Right hindlimb (tissue), 1 donor: ENCODE measurements around the gene SLC24A4.

Experiments
- DNase-seq: peaks from one replicate; pipeline ENCODE4 v3.0.0-alpha.2; 2018

Gene SLC24A4

DNA sequence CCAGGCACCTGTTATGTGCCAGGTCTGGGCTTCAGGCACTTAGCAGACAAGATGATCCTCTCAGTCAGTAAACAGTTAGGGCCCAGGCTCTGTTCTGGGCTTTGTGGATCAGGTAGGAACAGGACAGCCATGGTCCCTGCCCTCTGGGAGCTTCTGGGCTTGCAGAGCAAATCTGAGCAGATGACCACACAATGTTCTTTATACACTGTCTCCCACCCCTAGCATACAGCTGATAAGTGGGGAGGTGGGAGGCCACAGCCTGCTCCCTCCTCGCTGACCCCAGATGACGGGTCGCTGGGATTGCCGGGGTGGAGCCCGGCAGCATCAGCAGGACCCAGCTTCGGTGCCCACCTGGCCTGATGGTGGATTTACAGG is 137.6 kb downstream of the SLC24A4 start:
- DNase-seq, result no peak

DNA sequence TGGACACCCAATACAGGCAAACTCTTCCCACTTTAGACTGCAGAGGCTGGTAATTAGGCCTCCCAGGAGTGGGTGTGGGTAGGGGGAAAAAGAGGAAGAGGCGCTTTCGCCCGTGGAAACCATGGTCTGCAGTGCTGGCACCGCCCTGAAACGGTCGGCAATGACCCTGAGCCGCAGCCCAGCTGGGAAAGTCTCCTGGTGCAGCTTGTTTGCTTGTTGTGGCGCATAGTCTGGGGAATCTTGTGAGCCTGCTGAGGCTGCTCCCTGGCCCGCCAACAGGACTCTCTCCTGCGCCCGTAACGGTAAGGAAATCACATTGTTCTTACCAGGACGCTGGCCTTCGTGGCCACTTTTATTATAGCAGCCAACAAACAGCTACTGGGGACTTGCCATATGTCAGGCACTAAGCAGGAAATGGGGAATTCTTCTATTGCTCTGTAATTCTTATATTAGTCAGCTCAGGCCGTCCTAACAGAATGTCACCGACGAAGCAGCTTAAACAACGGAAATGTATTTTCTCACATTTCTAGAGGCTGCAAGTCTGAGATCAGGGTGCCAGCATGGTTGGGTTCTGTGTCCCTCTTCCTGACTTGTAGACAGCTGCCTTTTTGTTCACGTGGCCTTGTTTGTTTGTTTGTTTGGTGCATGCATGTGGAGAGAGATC is 138.1 kb downstream of the SLC24A4 start:
- peak; percentile 56 for DNase-seq

DNA sequence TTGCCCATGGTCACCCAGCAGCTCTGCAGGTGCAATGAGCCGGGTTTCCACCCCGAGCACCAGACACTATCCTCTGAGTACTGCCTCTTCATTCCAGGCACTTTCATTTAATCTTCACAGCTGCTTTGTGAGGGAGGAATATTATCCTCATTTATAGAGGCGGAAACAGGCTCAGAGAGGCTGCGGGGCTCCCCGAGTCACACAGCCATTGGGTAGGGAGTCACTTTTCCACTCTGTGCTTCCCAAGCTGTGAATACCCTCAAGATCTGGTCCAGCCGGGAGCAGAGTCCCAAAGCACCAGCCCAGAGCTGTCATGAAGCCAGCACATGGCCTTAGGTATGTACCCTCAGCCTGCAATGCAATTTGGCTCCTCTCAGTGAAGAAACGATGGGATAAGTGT is 138.9 kb downstream of the SLC24A4 start:
- DNase-seq, result no peak

DNA sequence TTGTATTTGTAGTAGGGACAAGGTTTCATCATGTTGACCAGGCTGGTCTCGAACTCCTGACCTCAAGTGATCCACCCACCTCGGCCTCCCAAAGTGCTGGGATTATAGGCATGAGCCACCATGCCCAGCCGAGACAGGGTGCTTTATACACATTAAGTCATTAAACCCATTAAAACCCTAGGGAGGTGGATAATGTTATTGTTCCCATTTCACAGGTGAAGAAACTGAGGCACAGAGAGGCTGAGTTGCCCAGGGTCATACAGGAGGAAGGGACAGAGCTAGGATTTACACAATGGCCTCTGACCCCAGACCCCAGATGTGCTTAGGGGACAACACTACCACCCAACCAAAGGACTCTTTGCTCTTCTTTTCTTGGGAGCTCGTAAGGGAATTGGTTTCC is 139.6 kb downstream of the SLC24A4 start:
- no peak for DNase-seq

DNA sequence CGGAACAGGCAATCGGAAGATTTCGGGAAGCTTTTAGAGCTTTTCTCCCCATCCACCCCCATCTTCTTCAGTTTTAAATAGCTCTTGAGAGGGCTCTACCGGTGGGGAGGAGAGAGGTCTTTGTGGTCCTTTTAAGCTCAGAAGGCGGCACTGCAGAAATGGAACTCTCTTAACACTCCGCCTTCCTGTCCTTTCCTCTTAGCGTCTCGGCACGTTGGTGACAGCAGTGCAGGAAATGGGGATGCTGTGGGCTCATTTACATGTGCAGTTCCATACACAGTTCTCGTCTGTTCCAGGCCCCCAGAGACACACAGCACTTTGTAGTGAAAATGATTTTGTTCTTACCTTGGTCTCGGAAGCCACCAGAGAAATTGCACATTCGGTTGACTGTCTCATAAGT is 140.2 kb downstream of the SLC24A4 start:
- DNase-seq, result no peak

GRCh38 chr14:92464156-92464555 is 141.2 kb downstream of the SLC24A4 start:
- no peak for DNase-seq

- DNase-seq, result no peak
Measured at GRCh38 chr14:92464716-92465115, 141.8 kb downstream of the SLC24A4 start.

- DNase-seq, result no peak
Measured at GRCh38 chr14:92465353-92466055, 142.5 kb downstream of the SLC24A4 start.

DNA sequence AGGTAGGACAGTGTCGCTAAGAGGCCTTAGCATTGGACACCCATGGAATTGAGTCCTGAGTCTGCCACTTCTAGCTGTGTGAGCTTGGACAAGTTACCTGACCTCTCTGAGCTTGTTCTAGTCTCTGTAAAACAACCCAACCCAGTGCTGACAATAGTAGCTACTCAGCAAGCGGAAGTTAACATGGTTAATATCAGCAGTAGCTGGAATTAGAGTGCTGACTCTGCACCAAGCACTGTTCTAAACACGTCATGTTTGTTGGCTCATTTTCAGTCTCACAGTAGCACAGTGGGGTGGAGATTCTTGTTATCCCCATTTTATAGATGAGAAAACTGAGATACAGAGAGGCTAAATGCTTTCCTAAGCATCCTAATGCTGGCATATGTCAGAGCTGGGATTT is 143.1 kb downstream of the SLC24A4 start:
- no peak for DNase-seq

DNA sequence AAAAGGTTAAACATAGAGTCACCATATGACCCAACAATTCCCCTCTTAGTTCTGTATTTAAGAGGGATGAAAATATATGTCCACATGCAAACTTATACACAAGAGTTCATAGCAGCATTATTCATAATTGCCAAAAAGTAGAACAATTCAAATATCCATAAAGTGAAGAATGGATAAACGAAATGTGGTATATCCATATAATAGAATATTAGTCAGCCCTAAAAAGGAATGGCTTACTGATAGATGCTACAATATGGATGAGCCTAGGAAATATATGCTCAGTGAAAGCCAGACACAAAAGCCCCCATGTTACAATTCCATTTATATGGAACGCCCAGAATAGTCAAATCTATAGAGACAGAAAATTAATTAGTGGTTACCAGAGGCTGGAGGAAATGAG is 146.6 kb downstream of the SLC24A4 start:
- DNase-seq, result no peak

DNA sequence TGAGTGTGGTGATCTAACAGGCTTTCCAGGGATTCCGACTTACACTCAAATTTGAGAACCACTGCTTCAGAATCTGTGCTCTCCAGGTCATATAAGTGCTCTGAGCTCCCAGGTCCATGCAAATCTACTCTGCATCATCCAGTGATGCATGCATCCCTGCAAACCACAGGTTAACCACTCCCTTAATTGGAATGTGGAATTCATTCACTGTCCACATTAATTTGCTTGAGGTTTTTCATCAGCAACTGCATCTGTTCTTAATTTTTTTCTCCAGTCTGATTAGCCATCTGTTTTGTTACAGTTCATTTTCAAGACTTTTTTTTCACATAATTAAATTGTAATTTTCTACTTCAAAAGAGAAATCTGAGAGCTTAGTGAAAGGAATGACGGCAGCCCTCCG is 147.2 kb downstream of the SLC24A4 start:
- DNase-seq, result no peak

- no peak for DNase-seq
Measured at GRCh38 chr14:92470811-92471210, 147.8 kb downstream of the SLC24A4 start.

GRCh38 chr14:92471919-92472318 is 149.0 kb downstream of the SLC24A4 start:
- no peak for DNase-seq

DNA sequence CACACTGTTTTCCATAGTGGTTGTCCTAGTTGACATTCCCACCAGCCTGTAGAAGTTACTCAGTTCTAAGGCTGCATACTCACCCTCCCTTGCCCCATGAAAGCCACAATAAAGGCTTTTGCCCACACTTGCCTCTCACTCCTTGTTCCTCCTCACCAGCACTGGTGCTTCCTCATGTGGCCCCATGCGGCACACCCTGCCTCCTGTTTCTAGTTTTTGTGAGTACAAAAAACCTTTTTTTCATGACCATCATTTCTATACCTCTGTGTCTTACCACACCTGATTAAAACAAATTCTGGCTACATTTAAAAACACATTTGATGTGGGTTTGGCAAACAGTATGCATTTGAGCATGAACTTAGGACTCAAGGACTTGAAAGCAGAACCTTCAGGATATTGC is 149.9 kb downstream of the SLC24A4 start:
- no peak for DNase-seq

DNA sequence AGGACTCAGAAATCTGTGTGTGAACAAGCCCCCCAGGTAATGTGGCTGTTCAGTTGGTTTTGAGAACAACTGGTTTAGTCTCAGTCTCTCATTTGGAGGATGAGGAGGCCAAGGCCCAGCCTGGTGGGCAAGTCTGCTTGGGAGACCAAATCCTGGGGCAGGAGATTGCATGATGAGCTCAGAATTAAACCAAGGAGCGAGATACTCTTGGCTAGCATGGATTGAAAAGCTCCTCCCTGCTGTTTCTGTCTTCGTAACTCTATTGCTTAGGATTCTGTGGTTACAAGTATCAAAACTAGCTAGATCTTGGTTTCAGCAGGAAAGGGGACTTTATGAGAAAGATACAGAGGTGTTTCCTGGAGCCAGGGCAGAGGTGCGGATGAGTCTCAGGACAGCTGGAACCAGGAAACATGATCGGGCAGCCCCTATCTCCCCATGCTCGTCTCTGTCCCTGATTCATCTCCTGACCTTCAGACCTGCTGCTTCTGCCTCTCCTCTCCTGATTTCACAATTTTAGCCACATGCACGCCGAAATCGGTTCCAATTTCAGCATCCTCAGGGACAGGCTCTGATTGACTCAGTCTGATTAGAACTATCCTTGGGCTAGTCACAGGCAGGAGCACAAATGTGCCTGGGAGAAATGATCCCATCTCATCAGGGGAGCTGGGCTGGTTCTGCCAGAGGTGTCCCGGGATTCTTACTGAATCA is 150.4 kb downstream of the SLC24A4 start:
- no peak for DNase-seq

DNA sequence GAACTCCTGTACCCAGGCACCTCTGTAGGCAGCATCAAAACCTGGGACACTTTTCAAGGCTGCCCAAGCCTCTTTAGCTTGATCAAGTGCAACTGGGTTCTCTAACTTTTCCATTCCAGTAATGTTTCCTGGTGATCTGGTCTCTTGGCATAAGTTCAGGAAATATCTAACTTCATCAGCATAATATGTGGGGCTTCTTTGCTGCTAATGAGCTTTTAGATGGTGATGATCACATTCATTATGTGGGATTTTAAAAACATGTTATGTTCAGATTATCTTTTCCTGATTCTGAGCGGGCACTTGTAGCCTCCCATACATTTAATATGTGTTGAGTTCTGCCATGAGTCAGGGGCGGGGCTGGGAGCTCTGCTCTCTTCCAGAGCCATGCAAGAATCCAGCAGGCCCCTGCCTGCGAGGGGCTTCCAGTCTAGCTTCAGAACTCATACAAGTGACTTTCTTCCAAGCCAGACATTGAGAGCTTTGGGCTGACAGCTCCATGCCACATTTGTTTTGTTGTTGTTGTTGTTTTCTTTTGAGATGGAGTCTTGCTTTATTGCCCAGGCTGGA is 151.1 kb downstream of the SLC24A4 start:
- no peak for DNase-seq

- DNase-seq, result no peak
Measured at GRCh38 chr14:92475037-92475436, 152.1 kb downstream of the SLC24A4 start.

GRCh38 chr14:92475451-92476187 is 152.7 kb downstream of the SLC24A4 start:
- no peak for DNase-seq

DNA sequence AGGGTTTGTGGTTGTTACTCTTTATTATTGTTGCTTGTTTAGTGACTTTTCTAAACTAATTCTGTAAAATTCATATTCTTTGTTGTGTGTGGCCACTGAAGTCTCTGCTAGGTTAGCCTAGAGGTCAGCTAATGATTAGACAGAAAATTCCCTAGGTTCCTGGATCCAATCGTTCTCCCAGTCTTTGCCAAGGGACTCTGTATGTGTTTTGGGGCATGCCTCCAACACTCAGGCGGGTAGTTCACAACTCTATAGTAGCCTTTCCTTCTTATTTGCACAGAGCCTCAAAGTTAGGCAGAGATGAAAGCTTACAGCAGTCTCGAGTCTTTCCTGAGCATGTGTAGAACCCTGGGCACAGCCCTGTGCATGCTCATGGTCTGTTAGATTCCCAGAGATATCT is 157.9 kb downstream of the SLC24A4 start:
- no peak for DNase-seq

- peak; percentile 33 for DNase-seq
Measured at GRCh38 chr14:92481386-92481785, 158.4 kb downstream of the SLC24A4 start.

GRCh38 chr14:92481811-92482555 is 159.0 kb downstream of the SLC24A4 start:
- peak; percentile 15 for DNase-seq

GRCh38 chr14:92482621-92483319 is 159.8 kb downstream of the SLC24A4 start:
- no peak for DNase-seq
